H1 (cell line): ENCODE results near the gene PLK3. TPM values are rescaled to one million over a fixed set of nuclear protein-coding genes. Genes with fewer than 3 reads are reported as not detected.
A peak's percentile ranks its signal among the peaks of the same experiment; 100 is the strongest.

ENCODE experiments used
- ASH2L ChIP-seq: fragments of 200-600, 300-600 bp; sonication (generic); IDR thresholded peaks from one replicate; pipeline ENCODE4 v1.7.1; 2017; ENCODE audit warnings: low read length
- CHD1 ChIP-seq: IDR thresholded peaks from 2 replicates; pipeline ENCODE4 v1.6.1; 2012; ENCODE audit warnings: low read depth, low read length, improper control_type of control experiment
- EGR1 ChIP-seq: IDR thresholded peaks from 2 replicates; pipeline ENCODE4 v1.6.1; 2011; ENCODE audit warnings: low read depth, low read length, borderline replicate concordance
- EP300 ChIP-seq, 2 experiments: IDR thresholded peaks; 1 replicate in 1 of 2; 2 replicates in 1 of 2; pipeline ENCODE4 v1.6.1; 2011 to 2012; ENCODE audit warnings: low read depth in 2 of 2, low read length in 2 of 2, mild to moderate bottlenecking in 2 of 2, borderline replicate concordance in 1 of 2, inconsistent platforms in 1 of 2, moderate library complexity in 1 of 2
- FOSL1 ChIP-seq: IDR thresholded peaks from 2 replicates; pipeline ENCODE4 v1.6.1; 2011; ENCODE audit warnings: mild to moderate bottlenecking, low read depth, low read length, moderate library complexity; ENCODE audit not compliant: insufficient read depth
- GTF2F1 ChIP-seq: IDR thresholded peaks from 2 replicates; pipeline ENCODE4 v1.6.1; 2012; ENCODE audit warnings: low read depth, low read length, improper control_type of control experiment, borderline replicate concordance
- JUN ChIP-seq: IDR thresholded peaks from 2 replicates; pipeline ENCODE4 v1.6.1; 2011; ENCODE audit warnings: low read depth, mild to moderate bottlenecking, improper control_type of control experiment, low read length
- KDM1A ChIP-seq: fragments of 200-600, 300-600 bp; sonication (generic); IDR thresholded peaks from 2 replicates; pipeline ENCODE4 v1.7.1; 2016; ENCODE audit warnings: mild to moderate bottlenecking, low read length, borderline replicate concordance
- MAFK ChIP-seq: IDR thresholded peaks from 2 replicates; pipeline ENCODE4 v1.6.1; 2012; ENCODE audit warnings: low read depth, mild to moderate bottlenecking, improper control_type of control experiment, low read length
- NRF1 ChIP-seq: IDR thresholded peaks from 2 replicates; pipeline ENCODE4 v1.6.1; 2011; ENCODE audit warnings: mild to moderate bottlenecking, low read depth, low read length, improper control_type of control experiment
- RFX5 ChIP-seq: IDR thresholded peaks from 2 replicates; pipeline ENCODE4 v1.6.1; 2011; ENCODE audit warnings: low read depth, low read length, improper control_type of control experiment, borderline replicate concordance
- RNF2 ChIP-seq: fragments of 200-900, 300-1000 bp; sonication (generic); IDR thresholded peaks from 2 replicates; pipeline ENCODE4 v1.7.1; 2016; ENCODE audit warnings: borderline replicate concordance, low read depth, mild to moderate bottlenecking, antibody characterized with exemption, low read length; ENCODE audit not compliant: poor library complexity, severe bottlenecking; ENCODE audit errors: missing control alignments
- RXRA ChIP-seq: IDR thresholded peaks from 2 replicates; pipeline ENCODE4 v1.6.1; 2011; ENCODE audit warnings: low read depth, mild to moderate bottlenecking, low read length, moderate library complexity; ENCODE audit not compliant: insufficient read depth
- SIRT6 ChIP-seq: IDR thresholded peaks from one replicate; pipeline ENCODE4 v1.7.1; 2012; ENCODE audit warnings: low read length, inconsistent platforms
- SIX5 ChIP-seq: IDR thresholded peaks from 2 replicates; pipeline ENCODE4 v1.6.1; 2011; ENCODE audit warnings: mild to moderate bottlenecking, low read depth, low read length
- SUZ12 ChIP-seq: fragments of 200-600 bp; sonication (generic); IDR thresholded peaks from 2 replicates; pipeline ENCODE4 v1.6.1; 2012; ENCODE audit warnings: mild to moderate bottlenecking, inconsistent platforms, low read length, moderate library complexity, mixed read lengths
- TAF7 ChIP-seq: optimal IDR thresholded peaks from 2 replicates; pipeline ENCODE3; 2011; ENCODE audit warnings: low read depth, mild to moderate bottlenecking, inconsistent platforms, low read length, moderate library complexity, borderline replicate concordance
- ZNF274 ChIP-seq: IDR thresholded peaks from 2 replicates; pipeline ENCODE4 v1.7.0; 2012; ENCODE audit warnings: low read length, borderline replicate concordance; ENCODE audit errors: extremely low read depth
- polyA plus RNA-seq, 7 experiments: library from polyadenylated mRNA; depleted of rRNA in 3 of 7; stranded (reverse) in 5 of 7; unstranded in 2 of 7; fragments of >200 nt in 5 of 7; fragments of 200-250 nt in 2 of 7; gene quantifications; 1 replicate in 5 of 7; 2 replicates in 1 of 7; 4 replicates in 1 of 7; pipeline versions ENCODE4 v1.2.1 to v1.2.3, GENCODE V29; 2011 to 2013; ENCODE audit warnings: missing spikeins in 2 of 7, mixed read lengths in 2 of 7
- total RNA-seq: library from RNA; stranded (reverse); fragmentation: NEBNext Ultra II Directional; extraction: Animal tissue kit (Norgen Biotek cat#: 25700); gene quantifications from 2 replicates; pipeline ENCODE4 v1.2.1, GENCODE V29; 2021
- TF ChIP-seq, protein P1 (sequence below): IDR thresholded peaks from 2 replicates; pipeline ENCODE4 v1.6.1; 2012; ENCODE audit warnings: inconsistent platforms
- TF ChIP-seq, protein P2 (sequence below): IDR thresholded peaks from 2 replicates; pipeline ENCODE4 v1.6.1; 2012; ENCODE audit warnings: low read length, inconsistent platforms
- TF ChIP-seq, protein P3 (sequence below): IDR thresholded peaks from 2 replicates; pipeline ENCODE4 v1.6.1; 2011; ENCODE audit warnings: low read length, improper control_type of control experiment

The PLK3 gene
- total and polyA plus RNA-seq, 2 of the 8 experiments (the other 6 are each of a cell fraction or from before 2014, with no cell fraction given) = 7.9 to 12.3 TPM

DNA sequence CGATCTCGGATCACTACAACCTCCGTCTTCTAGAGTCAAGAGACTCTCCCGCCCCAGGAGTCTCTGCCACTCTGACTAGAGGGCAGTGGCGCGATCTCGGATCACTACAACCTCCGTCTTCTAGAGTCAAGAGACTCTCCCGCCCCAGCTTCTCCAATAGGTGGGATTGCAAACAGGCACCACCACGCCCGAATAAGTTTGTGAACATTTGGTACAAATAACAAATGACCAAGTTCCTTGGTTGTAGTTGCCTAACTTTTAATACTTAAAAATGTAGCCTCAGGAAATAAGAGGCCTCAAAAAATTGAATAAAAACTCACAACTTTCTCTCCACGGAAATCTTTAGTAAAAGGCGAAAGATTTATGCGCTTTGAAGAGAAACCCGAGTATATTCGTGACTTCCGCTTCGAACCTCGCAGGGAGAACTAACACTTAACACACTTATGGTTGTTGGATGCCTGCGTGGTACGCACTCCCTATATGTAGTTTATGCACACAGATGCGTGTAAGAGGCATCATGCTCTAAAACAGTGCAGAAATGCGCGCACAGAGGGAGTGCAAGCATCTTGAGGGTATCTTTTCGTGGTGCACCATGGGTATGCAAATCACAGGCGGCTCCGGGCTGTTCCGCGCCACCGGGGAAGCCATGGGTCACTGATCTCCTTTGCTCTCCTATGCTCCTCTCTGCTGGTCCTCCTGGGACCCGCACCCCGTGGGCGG is 19.6 kb downstream of the PLK3 start (continued):
- peak in 1 of 2 experiments; percentile 79; a peak in 1 of 3 replicates for TF ChIP-seq EP300 (IDR thresholded peaks at IDR 0.05; ENCODE audit: borderline replicate concordance in 1 of 2, low read depth in 2 of 2, low read length in 2 of 2)
- TF ChIP-seq SIRT6 = no peak
- TF ChIP-seq KDM1A = no peak
- TF ChIP-seq TAF7 = peak; percentile 100
- no peak for TF ChIP-seq RXRA
- no peak for TF ChIP-seq FOSL1
- no peak for TF ChIP-seq ZNF274
- no peak for TF ChIP-seq SUZ12
- TF ChIP-seq RFX5 = no peak
- TF ChIP-seq CHD1 = no peak
- no peak for TF ChIP-seq MAFK
- no peak for TF ChIP-seq NRF1
- TF ChIP-seq GTF2F1 = peak; percentile 100
- TF ChIP-seq, protein P1, sequence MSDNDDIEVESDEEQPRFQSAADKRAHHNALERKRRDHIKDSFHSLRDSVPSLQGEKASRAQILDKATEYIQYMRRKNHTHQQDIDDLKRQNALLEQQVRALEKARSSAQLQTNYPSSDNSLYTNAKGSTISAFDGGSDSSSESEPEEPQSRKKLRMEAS = peak; percentile 35; the same call in 1 of the 2 replicates
- TF ChIP-seq RNF2 = no peak
- TF ChIP-seq, protein P2, sequence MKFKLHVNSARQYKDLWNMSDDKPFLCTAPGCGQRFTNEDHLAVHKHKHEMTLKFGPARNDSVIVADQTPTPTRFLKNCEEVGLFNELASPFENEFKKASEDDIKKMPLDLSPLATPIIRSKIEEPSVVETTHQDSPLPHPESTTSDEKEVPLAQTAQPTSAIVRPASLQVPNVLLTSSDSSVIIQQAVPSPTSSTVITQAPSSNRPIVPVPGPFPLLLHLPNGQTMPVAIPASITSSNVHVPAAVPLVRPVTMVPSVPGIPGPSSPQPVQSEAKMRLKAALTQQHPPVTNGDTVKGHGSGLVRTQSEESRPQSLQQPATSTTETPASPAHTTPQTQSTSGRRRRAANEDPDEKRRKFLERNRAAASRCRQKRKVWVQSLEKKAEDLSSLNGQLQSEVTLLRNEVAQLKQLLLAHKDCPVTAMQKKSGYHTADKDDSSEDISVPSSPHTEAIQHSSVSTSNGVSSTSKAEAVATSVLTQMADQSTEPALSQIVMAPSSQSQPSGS = peak; percentile 99
- peak; percentile 95 for TF ChIP-seq EGR1
- peak; percentile 52 for TF ChIP-seq ASH2L
- TF ChIP-seq, protein P3, sequence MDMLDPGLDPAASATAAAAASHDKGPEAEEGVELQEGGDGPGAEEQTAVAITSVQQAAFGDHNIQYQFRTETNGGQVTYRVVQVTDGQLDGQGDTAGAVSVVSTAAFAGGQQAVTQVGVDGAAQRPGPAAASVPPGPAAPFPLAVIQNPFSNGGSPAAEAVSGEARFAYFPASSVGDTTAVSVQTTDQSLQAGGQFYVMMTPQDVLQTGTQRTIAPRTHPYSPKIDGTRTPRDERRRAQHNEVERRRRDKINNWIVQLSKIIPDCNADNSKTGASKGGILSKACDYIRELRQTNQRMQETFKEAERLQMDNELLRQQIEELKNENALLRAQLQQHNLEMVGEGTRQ = 0 out of 2 replicates have a peak, but pooled peaks have one; percentile 23
- TF ChIP-seq SIX5 = no peak
- no peak for TF ChIP-seq JUN
